Liver (tissue), 3 donors: ENCODE data around the gene C3orf20.

ENCODE experiments used
- ATF3 ChIP-seq: IDR thresholded peaks from 2 replicates; pipeline ENCODE4 v1.6.1; 2016; ENCODE audit warnings: antibody characterized with exemption
- FOXA1 ChIP-seq: IDR thresholded peaks from 2 replicates; pipeline ENCODE4 v1.6.1; 2016; ENCODE audit warnings: antibody characterized with exemption
- GABPA ChIP-seq, 2 donors: IDR thresholded peaks in 1 of 2; conservative IDR thresholded peaks in 1 of 2; 2 replicates each; pipeline ENCODE4 v1.6.1; 2016; ENCODE audit warnings: antibody characterized with exemption in 2 of 2, mild to moderate bottlenecking in 1 of 2, moderate library complexity in 1 of 2
- HNF4A ChIP-seq, 2 donors: conservative IDR thresholded peaks; 2 replicates each; pipeline ENCODE4 v1.6.1; 2016; ENCODE audit warnings: antibody characterized with exemption in 2 of 2, mild to moderate bottlenecking in 2 of 2
- JUND ChIP-seq, 2 donors: IDR thresholded peaks; 2 replicates each; pipeline ENCODE4 v1.6.1; 2016; ENCODE audit warnings: antibody characterized with exemption in 2 of 2
- RAD21 ChIP-seq, 2 donors: IDR thresholded peaks; 2 replicates each; pipeline ENCODE4 v1.6.1; 2016; ENCODE audit warnings: antibody characterized with exemption in 2 of 2, mild to moderate bottlenecking in 2 of 2
- RXRA ChIP-seq, 2 donors: IDR thresholded peaks; 2 replicates each; pipeline ENCODE4 v1.6.1; 2017 to 2018; ENCODE audit warnings: antibody characterized with exemption in 2 of 2, mild to moderate bottlenecking in 1 of 2
- SP1 ChIP-seq: IDR thresholded peaks from 2 replicates; pipeline ENCODE4 v1.6.1; 2018; ENCODE audit warnings: antibody characterized with exemption, mild to moderate bottlenecking
- TAF1 ChIP-seq: conservative IDR thresholded peaks from 2 replicates; pipeline ENCODE4 v1.6.1; 2016; ENCODE audit warnings: antibody characterized with exemption, mild to moderate bottlenecking
- YY1 ChIP-seq: IDR thresholded peaks from 2 replicates; pipeline ENCODE4 v1.6.1; 2016; ENCODE audit warnings: antibody characterized with exemption, mild to moderate bottlenecking
- ZBTB33 ChIP-seq: IDR thresholded peaks from 2 replicates; pipeline ENCODE4 v1.6.1; 2016; ENCODE audit warnings: antibody characterized with exemption
- TF ChIP-seq, protein P1 (sequence below): fragments of 150-350 bp; IDR thresholded peaks from 2 replicates; pipeline ENCODE4 v1.5.1; 2017; ENCODE audit warnings: improper control_type of control experiment, low read depth, low read length; ENCODE audit not compliant: missing input control
- TF ChIP-seq, protein P2 (sequence below): IDR thresholded peaks from 2 replicates; pipeline ENCODE4 v1.6.1; 2016; ENCODE audit warnings: antibody characterized with exemption
- donor health status: healthy.
- donor health status: healthy.

GRCh38 chr3:14641346-14641745 lies 33.6 kb upstream of the C3orf20 start:
- no peak for TF ChIP-seq RAD21 (IDR thresholded peaks at IDR 0.05)
- TF ChIP-seq, protein P1, sequence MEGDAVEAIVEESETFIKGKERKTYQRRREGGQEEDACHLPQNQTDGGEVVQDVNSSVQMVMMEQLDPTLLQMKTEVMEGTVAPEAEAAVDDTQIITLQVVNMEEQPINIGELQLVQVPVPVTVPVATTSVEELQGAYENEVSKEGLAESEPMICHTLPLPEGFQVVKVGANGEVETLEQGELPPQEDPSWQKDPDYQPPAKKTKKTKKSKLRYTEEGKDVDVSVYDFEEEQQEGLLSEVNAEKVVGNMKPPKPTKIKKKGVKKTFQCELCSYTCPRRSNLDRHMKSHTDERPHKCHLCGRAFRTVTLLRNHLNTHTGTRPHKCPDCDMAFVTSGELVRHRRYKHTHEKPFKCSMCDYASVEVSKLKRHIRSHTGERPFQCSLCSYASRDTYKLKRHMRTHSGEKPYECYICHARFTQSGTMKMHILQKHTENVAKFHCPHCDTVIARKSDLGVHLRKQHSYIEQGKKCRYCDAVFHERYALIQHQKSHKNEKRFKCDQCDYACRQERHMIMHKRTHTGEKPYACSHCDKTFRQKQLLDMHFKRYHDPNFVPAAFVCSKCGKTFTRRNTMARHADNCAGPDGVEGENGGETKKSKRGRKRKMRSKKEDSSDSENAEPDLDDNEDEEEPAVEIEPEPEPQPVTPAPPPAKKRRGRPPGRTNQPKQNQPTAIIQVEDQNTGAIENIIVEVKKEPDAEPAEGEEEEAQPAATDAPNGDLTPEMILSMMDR, result no peak
- TF ChIP-seq TAF1, result no peak
- no peak for TF ChIP-seq YY1
- TF ChIP-seq RXRA (IDR thresholded peaks at IDR 0.05), result no peak
- no peak for TF ChIP-seq JUND (IDR thresholded peaks at IDR 0.05)
- no peak for TF ChIP-seq SP1
- TF ChIP-seq GABPA (IDR thresholded peaks at IDR 0.05 in 1 of 2, conservative IDR thresholded peaks at IDR 0.05 in 1 of 2), result no peak
- TF ChIP-seq ATF3, result no peak
- TF ChIP-seq HNF4A (conservative IDR thresholded peaks at IDR 0.05), result no peak
- TF ChIP-seq, protein P2, sequence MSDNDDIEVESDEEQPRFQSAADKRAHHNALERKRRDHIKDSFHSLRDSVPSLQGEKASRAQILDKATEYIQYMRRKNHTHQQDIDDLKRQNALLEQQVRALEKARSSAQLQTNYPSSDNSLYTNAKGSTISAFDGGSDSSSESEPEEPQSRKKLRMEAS, result no peak
- TF ChIP-seq ZBTB33, result no peak
- TF ChIP-seq FOXA1, result no peak
